ENCODE measurements around the gene P3H3.
"Not testable (repeated sequence)": the region's sequence is repeated elsewhere in the genome, so short reads cannot be mapped to it uniquely, and the experiment has no call there.

The P3H3 gene

GRCh38 chr12:6869049-6870021 is 41.1 kb downstream of the P3H3 start:
- peak; percentile 92 for DNase-seq

GRCh38 chr12:6870304-6870703 is 42.1 kb downstream of the P3H3 start:
- not testable (repeated sequence) for DNase-seq

GRCh38 chr12:6871052-6871957 is 43.1 kb downstream of the P3H3 start:
- peak; percentile 75 for DNase-seq

- DNase-seq, result peak; percentile 95
These were observed 44.2 kb downstream of the P3H3 start for GRCh38 chr12:6872073-6873048.

GRCh38 chr12:6873094-6874014 is 45.1 kb downstream of the P3H3 start, which contains the start of gene SPSB2:
Gene SPSB2 (minus strand): TSS chr12:6873303. CDS start chr12:6872901, 402 bp downstream.
- peak; percentile 100 for DNase-seq

- not testable (repeated sequence) for DNase-seq
These were observed 45.8 kb downstream of the P3H3 start for GRCh38 chr12:6874015-6874368.

- DNase-seq, result not testable (repeated sequence)
These were observed 51.6 kb downstream of the P3H3 start for GRCh38 chr12:6879824-6880223.

GRCh38 chr12:6883252-6883651 is 55.0 kb downstream of the P3H3 start:
- no peak for DNase-seq

- DNase-seq, result no peak
These were observed 55.5 kb downstream of the P3H3 start for GRCh38 chr12:6883683-6884082.

GRCh38 chr12:6884539-6884938 is 56.3 kb downstream of the P3H3 start:
- DNase-seq, result no peak

GRCh38 chr12:6886206-6886999 is 58.2 kb downstream of the P3H3 start:
- DNase-seq, result not testable (repeated sequence)

GRCh38 chr12:6887460-6887859 is 59.3 kb downstream of the P3H3 start:
- no peak for DNase-seq

GRCh38 chr12:6888360-6888759 is 60.2 kb downstream of the P3H3 start:
- DNase-seq, result no peak

GRCh38 chr12:6888794-6889193 is 60.6 kb downstream of the P3H3 start:
- DNase-seq, result not testable (repeated sequence)
